GM23338 (cell line): ENCODE data around the gene PPP1R9A. TPM values are rescaled to one million over a fixed set of nuclear protein-coding genes. Genes with fewer than 3 reads are reported as not detected.

Experiments used
- ATAC-seq: fragments of 200-7000 bp; cut with Tn5 transposase; 3 replicates; pipeline ENCODE4 v1.9.1; 2020
- DNase-seq: peaks from one replicate; pipeline ENCODE4 v3.0.0-alpha.2; 2015; ENCODE audit warnings: low spot score
- H2AFZ ChIP-seq: fragments of 200-600 bp; sonication (generic); 2 replicates; pipeline ENCODE4 v1.8.0; 2016; ENCODE audit warnings: antibody characterized with exemption, mild to moderate bottlenecking, moderate library complexity
- H3F3A ChIP-seq: fragments of 200-600 bp; sonication (generic); replicated peaks from 2 replicates; pipeline ENCODE4 v1.8.0; 2017; ENCODE audit warnings: antibody characterized with exemption, mixed run types, low read depth
- H3K27ac ChIP-seq: fragments of 200-600 bp; sonication (generic); 2 replicates; pipeline ENCODE4 v1.6.1; 2016; ENCODE audit warnings: low read depth
- H3K27me3 ChIP-seq: fragments of 200-600 bp; sonication (generic); 2 replicates; pipeline ENCODE4 v1.8.0; 2016; ENCODE audit warnings: mild to moderate bottlenecking, mixed run types, moderate library complexity; ENCODE audit not compliant: insufficient read depth
- H3K36me3 ChIP-seq: fragments of 200-600 bp; sonication (generic); 2 replicates; pipeline ENCODE4 v1.8.0; 2016; ENCODE audit warnings: mild to moderate bottlenecking; ENCODE audit not compliant: insufficient read depth
- H3K4me1 ChIP-seq: fragments of 200-600 bp; sonication (generic); 2 replicates; pipeline ENCODE4 v1.8.0; 2016; ENCODE audit warnings: mild to moderate bottlenecking, moderate library complexity; ENCODE audit not compliant: insufficient read depth
- H3K4me2 ChIP-seq: fragments of 200-600 bp; sonication (generic); 2 replicates; pipeline ENCODE4 v1.7.1; 2017; ENCODE audit warnings: mixed run types
- H3K4me3 ChIP-seq: fragments of 200-600 bp; sonication (generic); 2 replicates; pipeline ENCODE4 v1.6.1; 2016; ENCODE audit warnings: mixed run types
- H3K79me2 ChIP-seq: fragments of 200-600 bp; sonication (generic); replicated peaks from 2 replicates; pipeline ENCODE4 v1.8.0; 2017; ENCODE audit warnings: mild to moderate bottlenecking; ENCODE audit not compliant: insufficient read depth
- H3K9me2 ChIP-seq: fragments of 200-600 bp; sonication (generic); 2 replicates; pipeline ENCODE4 v1.8.0; 2017; ENCODE audit not compliant: insufficient read depth
- H4K20me1 ChIP-seq: fragments of 200-600 bp; sonication (generic); replicated peaks from 2 replicates; pipeline ENCODE4 v1.8.0; 2017; ENCODE audit warnings: mild to moderate bottlenecking; ENCODE audit not compliant: insufficient read depth
- H3K27ac Mint-ChIP-seq: 2 replicates; pipeline ENCODE4 v1.8.0; 2020; ENCODE audit warnings: inconsistent platforms, mild to moderate bottlenecking, moderate library complexity, mixed read lengths
- H3K27me3 Mint-ChIP-seq: 3 replicates; pipeline ENCODE4 v1.8.0; 2022; ENCODE audit warnings: low read depth, mild to moderate bottlenecking, moderate library complexity, mixed read lengths, inconsistent platforms; ENCODE audit not compliant: insufficient read depth, poor library complexity
- H3K36me3 Mint-ChIP-seq: 3 replicates; pipeline ENCODE4 v1.8.0; 2021; ENCODE audit warnings: low read depth, mild to moderate bottlenecking, inconsistent platforms, moderate library complexity, mixed read lengths
- H3K4me1 Mint-ChIP-seq: 3 replicates; pipeline ENCODE4 v1.8.0; 2020; ENCODE audit warnings: mild to moderate bottlenecking, inconsistent platforms, mixed read lengths
- H3K4me3 Mint-ChIP-seq: 3 replicates; pipeline ENCODE4 v1.8.0; 2021; ENCODE audit warnings: moderate library complexity, mild to moderate bottlenecking, inconsistent platforms, mixed read lengths
- H3K9me3 Mint-ChIP-seq: 3 replicates; pipeline ENCODE4 v1.8.0; 2020; ENCODE audit warnings: moderate library complexity, mild to moderate bottlenecking, inconsistent platforms, mixed read lengths
- CREB1 ChIP-seq: fragments of 250-450 bp; sonication (Bioruptor Pico); IDR thresholded peaks from 2 replicates; pipeline ENCODE4 v1.5.0; 2020; ENCODE audit warnings: low read depth, mild to moderate bottlenecking, moderate library complexity
- EZH2phosphoT487 ChIP-seq: fragments of 200-600 bp; sonication (generic); IDR thresholded peaks from one replicate; pipeline ENCODE4 v1.8.1; 2018; ENCODE audit warnings: antibody characterized with exemption; ENCODE audit not compliant: unreplicated experiment
- JUNB ChIP-seq: IDR thresholded peaks from one replicate; pipeline ENCODE4 v1.6.1; 2016; ENCODE audit warnings: antibody characterized with exemption; ENCODE audit not compliant: unreplicated experiment
- NANOG ChIP-seq: IDR thresholded peaks from 2 replicates; pipeline ENCODE4 v1.6.1; 2016; ENCODE audit warnings: antibody characterized with exemption, borderline replicate concordance
- POLR2AphosphoS5 ChIP-seq: IDR thresholded peaks from 2 replicates; pipeline ENCODE4 v1.6.1; 2016; ENCODE audit warnings: antibody characterized with exemption, low read depth
- REST ChIP-seq: IDR thresholded peaks from one replicate; pipeline ENCODE4 v1.6.1; 2018; ENCODE audit warnings: antibody characterized with exemption; ENCODE audit not compliant: unreplicated experiment
- STAT1 ChIP-seq: IDR thresholded peaks from one replicate; pipeline ENCODE4 v1.6.1; 2016; ENCODE audit warnings: antibody characterized with exemption; ENCODE audit not compliant: unreplicated experiment
- ZNF114 ChIP-seq: fragments of 250-450 bp; sonication (Bioruptor Pico); IDR thresholded peaks from 2 replicates; pipeline ENCODE4 v1.5.0; 2020; ENCODE audit warnings: mild to moderate bottlenecking, moderate library complexity
- ZNF331 ChIP-seq: fragments of 250-450 bp; sonication (Bioruptor Pico); IDR thresholded peaks from 2 replicates; pipeline ENCODE4 v1.5.0; 2020; ENCODE audit warnings: low read depth, mild to moderate bottlenecking, moderate library complexity
- polyA plus RNA-seq: library from polyadenylated mRNA; unstranded; fragments of >200 nt; fragmentation: Nextera tagmentation; extraction: Ambion mirVana; gene quantifications from 2 replicates; pipeline ENCODE4 v1.2.1, GENCODE V29; 2016
- total RNA-seq: library from RNA; depleted of rRNA; stranded (reverse); fragments of >200 nt; shearing (Covaris generic); gene quantifications from 2 replicates; pipeline ENCODE4 v1.2.3, GENCODE V29; 2014

Gene PPP1R9A
- total and polyA plus RNA-seq, 2 experiments from 2014 or later = 10.6 to 31.8 TPM

DNA sequence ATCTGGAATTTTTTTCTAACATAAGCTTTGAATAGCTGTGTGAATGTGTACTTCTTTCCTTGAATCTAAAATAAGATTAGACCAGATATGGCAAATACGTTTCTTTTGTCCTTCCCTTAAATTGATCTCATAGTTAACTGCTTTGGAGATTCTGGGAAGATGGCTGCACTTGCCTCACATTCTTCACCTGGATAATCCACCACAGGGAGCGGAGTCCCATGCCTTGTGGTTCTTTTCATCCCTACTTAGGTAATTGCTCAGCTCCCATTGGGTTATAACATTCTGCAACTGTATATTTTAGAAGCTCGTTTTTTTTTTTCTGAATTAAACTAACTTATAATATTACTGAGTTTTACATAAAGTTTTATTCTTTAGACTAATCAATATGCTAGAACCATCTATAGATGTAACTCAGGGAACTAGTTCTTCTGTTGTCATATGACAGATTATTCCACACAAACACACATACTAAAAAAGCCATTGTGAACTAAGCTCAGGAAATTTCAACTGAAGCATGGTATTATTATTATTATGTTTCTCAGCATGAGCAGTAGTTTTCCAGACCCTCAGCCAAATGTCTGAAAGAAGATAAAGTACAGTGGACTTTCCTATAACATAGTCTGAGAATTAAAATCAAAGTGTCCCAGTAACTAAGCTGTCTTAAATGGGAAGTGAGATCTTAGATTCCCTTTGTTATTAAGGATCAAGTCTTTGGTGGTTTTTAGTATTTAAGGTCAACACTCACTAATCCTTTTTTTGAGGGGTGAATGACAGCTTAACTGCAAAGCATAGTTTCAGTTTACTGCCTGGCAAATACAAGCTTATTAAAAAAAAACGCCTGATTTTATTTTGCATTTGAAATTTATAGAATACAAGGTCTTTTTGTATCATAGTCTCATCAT is 182.3 kb downstream of the PPP1R9A start (continued):
- TF ChIP-seq REST (no peak), POLR2AphosphoS5 (no peak), EZH2phosphoT487 (no peak), STAT1 (no peak), CREB1 (CRISPR knock-in tag) (no peak), ZNF114 (CRISPR knock-in tag) (no peak), JUNB (no peak), NANOG (no peak)

- H3K4me1 Mint-ChIP-seq = peaks cover 19% of the 10 kb centered on the region
- Histone ChIP-seq H3K9me2 (no peaks in the 10 kb centered on the region), H3F3A (no peaks in the 10 kb centered on the region), H3K4me1 (no peaks in the 10 kb centered on the region), H4K20me1 (no peaks in the 10 kb centered on the region; the same call in 1 of the 2 replicates), H3K27me3 (no peaks in the 10 kb centered on the region), H3K4me2 (no peak overlapping the region), H3K79me2 (no peaks in the 10 kb centered on the region), H2AFZ (no peak overlapping the region), H3K27ac (no peak overlapping the region), H3K4me3 (no peak overlapping the region), H3K36me3 (no peaks in the 10 kb centered on the region)
- DNase-seq = no peak
- no peak overlapping the region for H3K4me3 Mint-ChIP-seq
- H3K27ac Mint-ChIP-seq = no peak overlapping the region
- no peak for ATAC-seq
- no peaks in the 10 kb centered on the region for H3K9me3 Mint-ChIP-seq
- no peaks in the 10 kb centered on the region for H3K27me3 Mint-ChIP-seq
- TF ChIP-seq JUNB (no peak), ZNF331 (CRISPR knock-in tag) (no peak)
- no peaks in the 10 kb centered on the region for H3K36me3 Mint-ChIP-seq
Measured at GRCh38 chr7:95092324-95092723, 184.9 kb downstream of the PPP1R9A start.
